HG02623 (cell line): ENCODE data around the gene CCT7.
A peak's percentile ranks its signal among the peaks of the same experiment; 100 is the strongest.

Source experiments
- ATAC-seq: cut with Tn5 transposase; IDR thresholded peaks from one replicate; pipeline ENCODE4 v1.9.1; 2021; ENCODE audit warnings: moderate library complexity; ENCODE audit not compliant: unreplicated experiment

Gene CCT7

DNA sequence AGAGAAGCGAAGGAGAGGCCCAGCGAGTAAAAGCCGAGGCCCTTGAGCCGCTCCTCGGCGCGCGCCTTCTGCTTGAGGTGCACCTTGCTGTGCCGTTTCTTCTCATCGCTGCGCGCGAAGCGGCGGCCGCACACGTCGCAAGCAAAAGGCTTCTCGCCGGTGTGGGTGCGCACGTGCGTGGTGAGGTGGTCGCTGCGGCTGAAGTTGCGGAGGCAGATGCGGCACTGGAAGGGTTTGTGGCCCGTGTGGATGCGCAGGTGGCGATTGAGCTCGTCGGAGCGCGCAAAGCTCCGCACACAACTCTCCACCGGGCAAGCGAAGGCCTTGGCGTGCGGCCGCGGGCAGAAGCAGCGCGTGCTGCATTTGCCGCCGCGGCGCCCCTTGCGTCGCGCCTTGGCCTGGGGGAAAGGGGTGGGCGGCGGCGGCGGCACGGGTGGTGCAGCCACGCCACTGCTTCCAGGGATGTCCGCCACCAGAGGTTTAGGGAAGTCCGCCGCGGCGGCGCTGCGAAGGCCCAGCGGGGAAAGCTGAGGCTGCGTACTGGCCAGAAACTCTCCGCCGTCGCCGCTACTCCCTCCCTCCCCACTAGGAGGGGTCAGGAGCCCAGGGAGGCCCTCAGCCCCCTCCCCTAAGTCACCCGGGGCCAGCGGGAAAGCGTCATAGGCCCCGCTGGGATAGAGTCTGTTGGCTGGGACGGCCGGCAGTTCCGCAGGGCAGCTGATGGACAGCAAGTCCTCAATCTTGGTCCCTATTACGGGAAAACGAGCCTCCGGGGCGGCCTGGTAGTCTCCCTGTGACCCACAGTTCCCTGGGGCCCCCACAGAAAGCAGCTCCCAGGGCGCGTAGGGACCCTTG, 57.6 kb downstream of the CCT7 start:
- ATAC-seq: no peak

DNA sequence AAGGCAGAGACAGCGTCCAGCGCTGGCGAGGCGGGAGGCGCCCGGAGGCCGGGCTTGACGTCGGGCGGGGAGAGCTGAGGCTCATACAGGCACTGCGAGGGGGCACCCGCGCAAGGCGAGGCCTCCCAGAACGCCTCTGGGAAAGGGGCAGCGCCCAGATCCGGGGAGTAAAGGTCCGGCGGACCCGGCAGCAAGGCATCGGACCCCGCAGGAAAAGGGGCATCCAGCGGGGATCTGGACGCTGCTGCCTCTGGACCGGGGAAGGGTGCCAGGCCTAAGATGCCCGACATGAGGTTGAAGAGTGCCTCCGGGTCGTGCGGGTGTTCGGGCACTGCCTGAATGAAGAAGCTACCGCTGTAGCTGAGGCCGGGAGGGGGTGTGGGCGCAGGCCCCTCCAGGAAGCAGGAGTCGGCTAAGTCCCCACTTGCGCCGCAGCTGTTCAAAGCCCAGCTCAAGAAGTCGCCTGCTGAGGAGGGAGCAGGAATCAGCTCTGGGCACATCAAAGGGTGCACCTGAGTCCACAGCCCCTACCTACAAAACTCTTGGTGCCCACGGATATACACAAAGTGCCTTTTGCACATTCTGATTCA, 58.3 kb downstream of the CCT7 start:
- no peak for ATAC-seq

DNA sequence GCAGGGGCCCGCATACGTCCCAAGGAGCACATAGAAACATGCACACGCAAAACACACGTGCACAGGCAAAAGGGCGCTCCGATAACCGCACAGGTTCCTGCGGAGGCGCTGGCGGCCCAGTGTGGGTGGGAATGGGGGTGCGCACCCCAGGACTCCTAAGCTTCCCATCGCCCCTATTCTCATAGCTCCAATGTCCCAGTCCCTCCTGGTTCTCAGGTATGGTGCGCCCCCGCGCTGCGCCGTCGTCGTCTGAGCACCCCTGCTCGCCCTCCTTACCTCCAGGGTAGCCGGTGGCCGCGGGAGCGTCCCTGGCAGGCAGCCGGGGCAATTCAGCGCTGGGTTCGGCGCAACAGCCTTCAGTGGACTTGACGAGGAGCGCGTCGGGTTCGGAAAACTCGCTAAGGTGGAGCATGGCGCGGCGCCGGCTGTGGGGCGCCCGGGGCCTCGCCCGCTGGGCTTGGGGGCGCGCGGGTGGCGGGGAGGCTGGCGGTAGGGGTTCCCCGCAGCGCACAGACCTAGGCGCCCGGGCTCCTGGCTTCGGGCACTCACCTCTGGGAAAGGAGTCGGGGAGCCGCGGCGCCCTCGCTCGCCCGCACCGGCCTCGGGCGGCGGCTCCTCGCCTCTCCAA, 58.9 kb downstream of the CCT7 start:
- ATAC-seq: peak; percentile 3

DNA sequence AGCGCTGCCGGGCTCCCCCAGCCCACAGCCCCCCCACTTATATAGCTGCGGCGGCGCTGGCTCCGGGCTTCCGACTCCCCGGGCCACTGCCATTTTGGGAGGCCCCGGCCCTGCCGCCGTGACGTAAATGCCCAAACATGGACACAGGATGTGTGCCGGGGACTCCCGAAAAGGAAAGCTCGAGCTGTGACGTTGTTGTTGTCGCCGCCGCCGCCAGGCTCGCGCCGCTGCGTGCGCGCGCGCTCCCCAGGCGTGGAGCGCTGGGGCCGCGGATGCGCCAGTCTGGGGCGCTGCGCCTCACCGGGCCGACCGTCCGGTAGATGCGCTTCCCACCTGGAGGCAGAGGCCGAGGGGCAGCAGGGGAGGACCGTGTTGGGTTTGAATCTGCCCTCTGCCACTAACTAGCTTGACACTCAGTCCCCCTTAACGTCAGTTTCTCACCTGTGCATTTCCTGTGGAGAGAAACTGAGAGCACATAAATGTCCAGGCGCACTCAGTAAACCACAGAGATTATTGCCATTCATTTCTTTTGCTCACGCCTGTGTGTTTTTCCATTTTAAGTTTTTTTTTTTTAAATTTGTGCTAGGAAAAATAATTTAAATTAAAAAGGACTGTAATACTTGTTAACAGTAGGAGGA, 59.5 kb downstream of the CCT7 start, which contains the start of gene EGR4:
Gene EGR4, minus strand, starts transcription at position 15 of the 638 bp plus-strand sequence. CDS start 231 bp downstream, outside the sequence.
- peak; percentile 88 for ATAC-seq

DNA sequence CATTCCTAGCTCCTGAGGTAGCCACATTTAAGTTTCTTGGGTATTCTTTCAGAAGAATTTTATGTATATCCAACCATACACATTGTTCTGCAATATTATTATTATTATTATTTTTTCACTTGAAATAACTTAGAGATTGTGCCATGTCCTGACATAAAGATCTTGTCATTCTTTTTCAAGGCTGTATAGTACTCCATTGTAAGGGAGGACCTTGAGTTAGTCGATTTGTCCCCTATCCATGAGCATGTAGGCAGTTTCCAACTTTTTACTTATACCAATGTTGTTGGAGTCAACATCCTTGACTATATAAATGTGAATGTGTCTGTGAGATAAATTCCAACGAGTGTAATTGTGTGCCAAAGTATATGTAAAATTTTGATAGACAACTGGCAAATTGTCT, 60.1 kb downstream of the CCT7 start:
- no peak for ATAC-seq

DNA sequence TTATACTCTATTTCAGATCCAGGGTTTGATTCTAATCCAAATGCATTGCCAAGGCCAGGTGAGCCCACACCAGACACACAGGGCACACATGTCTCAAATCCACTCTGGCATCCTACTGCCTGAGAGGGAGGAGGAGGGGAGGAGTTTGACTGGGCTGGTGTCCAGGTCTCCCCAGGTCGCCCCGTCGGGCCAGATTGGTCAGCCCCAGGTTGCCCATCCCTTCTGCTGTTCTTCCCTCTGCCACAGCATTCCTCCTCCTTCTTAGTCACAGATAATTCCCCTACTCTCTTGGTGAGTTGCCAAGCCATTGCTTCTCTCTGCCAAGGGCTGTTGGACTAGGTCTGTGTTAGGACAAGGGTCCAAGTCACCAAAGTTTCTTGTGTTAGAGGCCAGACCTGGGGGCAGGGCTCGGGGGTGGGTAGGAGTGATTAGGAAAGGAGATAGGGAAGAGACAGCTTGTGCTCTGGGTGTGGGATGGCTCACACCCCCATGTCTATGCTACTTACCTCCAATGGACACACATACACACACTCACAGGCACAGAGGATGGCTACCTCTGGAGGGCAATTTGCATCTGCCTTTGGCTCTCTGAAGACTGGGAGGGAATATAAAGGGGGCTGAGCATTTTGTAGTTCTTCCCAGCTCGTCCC, 61.8 kb downstream of the CCT7 start:
- ATAC-seq: no peak

DNA sequence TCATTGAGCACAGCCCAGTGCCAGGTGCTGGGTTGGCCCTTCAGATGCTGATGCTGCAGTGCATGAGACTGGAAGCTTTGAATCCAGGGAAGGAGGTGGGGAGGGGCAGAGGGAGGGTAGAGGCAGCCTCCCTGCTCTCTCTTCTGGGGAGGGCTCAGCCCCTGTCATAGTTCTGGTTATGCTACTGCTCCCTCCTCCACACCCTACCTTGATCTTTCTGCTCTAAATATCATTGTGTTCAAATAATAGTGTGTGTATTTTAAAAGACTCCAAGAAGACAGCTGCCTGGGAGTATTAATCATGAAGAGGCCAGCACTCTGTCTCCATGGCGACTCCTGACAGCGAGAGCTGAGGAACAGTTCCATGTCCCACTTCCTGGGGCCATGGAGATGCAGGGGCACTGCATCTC, 63.0 kb downstream of the CCT7 start:
- no peak for ATAC-seq

DNA sequence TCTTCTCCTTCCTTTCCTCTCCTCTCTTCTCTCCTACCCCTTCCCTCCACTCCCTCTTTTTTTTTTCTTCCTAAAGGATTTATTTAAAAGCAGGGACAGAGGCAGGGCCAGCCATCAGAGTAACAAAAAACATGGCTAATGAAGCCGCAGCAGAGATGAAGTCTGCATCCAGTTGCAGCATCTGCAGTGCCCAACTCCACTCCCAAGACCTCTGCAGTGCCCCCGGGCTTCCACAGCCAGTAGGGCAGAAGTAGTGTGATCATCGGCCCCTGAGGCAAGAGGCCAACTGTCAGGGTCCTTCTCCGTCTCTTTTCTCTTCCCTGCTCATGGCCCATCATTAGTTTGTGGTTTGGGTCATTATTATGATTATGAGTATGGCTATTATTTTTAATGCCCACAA, 63.5 kb downstream of the CCT7 start:
- ATAC-seq: no peak

DNA sequence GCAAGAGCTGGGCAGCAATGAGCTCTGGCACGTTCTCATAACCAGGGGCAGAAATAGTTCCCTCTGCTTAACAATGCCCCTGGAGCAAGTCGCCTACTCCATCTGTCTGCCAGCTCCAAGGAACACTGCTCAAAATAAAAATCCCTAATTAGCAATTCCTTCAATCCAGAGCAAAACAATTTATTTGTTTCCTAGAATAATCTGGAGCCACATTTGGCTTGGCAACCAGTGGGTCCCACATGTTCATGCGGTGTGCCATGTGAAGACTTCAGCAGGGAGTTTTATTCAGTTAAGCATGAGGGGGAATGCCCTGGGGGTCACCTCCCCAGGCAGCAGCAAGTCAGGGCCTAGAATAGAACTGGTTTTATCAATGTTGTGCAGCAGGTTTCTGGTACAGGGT, 66.8 kb downstream of the CCT7 start:
- ATAC-seq: no peak

DNA sequence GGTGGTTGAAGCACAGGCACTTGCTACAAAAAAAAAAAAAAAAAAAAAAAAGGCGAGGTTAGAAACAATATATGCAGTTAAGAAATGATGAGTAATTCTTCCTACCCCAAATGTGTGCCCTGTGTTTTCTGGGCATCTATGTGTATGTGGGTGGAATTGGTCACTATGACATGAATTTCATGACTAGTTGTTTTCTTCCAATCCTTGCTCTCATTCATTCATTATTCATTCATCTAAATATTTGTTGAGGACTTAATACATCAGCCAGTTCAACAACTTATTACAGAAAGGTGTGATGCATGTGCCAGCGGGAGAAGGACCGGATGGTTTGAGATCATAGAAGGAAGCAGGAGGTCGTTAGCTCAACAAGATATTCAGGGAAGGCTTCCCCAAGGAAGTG, 67.5 kb downstream of the CCT7 start:
- ATAC-seq: no peak
